SK-N-MC (cell line): ENCODE measurements around the gene SP140L.
"Not testable (repeated sequence)": the region's sequence is repeated elsewhere in the genome, so short reads cannot be mapped to it uniquely, and the experiment has no call there.

Experiments
- DNase-seq: peaks from one replicate; pipeline ENCODE4 v3.0.0-alpha.2; 2011; ENCODE audit warnings: low read depth, low spot score
- H3K27ac ChIP-seq: fragments of 200-600 bp; sonication (generic); 2 replicates; pipeline ENCODE4 v1.5.1; 2016; ENCODE audit warnings: mixed run types
- H3K36me3 ChIP-seq: fragments of 200-600 bp; sonication (generic); 2 replicates; pipeline ENCODE4 v1.6.1; 2017; ENCODE audit warnings: antibody characterized with exemption, low read length, mixed read lengths; ENCODE audit not compliant: insufficient read depth
- H3K4me3 ChIP-seq: fragments of 200-600 bp; sonication (generic); 2 replicates; pipeline ENCODE4 v1.5.1; 2016
- H3K9ac ChIP-seq: fragments of 200-600 bp; sonication (generic); 2 replicates; pipeline ENCODE4 v1.8.0; 2017; ENCODE audit warnings: mixed run types, mixed read lengths; ENCODE audit not compliant: insufficient read length
- H3K9me3 ChIP-seq: fragments of 200-600 bp; sonication (generic); 2 replicates; pipeline ENCODE4 v1.6.1; 2017; ENCODE audit warnings: low read depth, mild to moderate bottlenecking, antibody characterized with exemption, low read length, moderate library complexity, mixed read lengths
- EZH2 ChIP-seq: fragments of 200-600 bp; sonication (generic); IDR thresholded peaks from one replicate; pipeline ENCODE4 v1.6.1; 2017; ENCODE audit warnings: antibody characterized with exemption
- FOXP2 ChIP-seq: optimal IDR thresholded peaks from 2 replicates; pipeline ENCODE3; 2011; ENCODE audit warnings: mild to moderate bottlenecking, moderate library complexity; ENCODE audit not compliant: insufficient read depth; ENCODE audit errors: extremely low read length, control extremely low read depth
- POLR2AphosphoS5 ChIP-seq: IDR thresholded peaks from 2 replicates; pipeline ENCODE4 v1.6.1; 2012; ENCODE audit warnings: mild to moderate bottlenecking, low read depth, low read length, borderline replicate concordance

SP140L gene

GRCh38 chr2:230330725-230331124 lies 3.7 kb downstream of the SP140L start:
- Histone ChIP-seq H3K9me3 (no peaks in the 10 kb centered on the region), H3K27ac (no peak overlapping the region), H3K4me3 (no peak overlapping the region), H3K9ac (no peak overlapping the region), H3K36me3 (no peaks in the 10 kb centered on the region)
- DNase-seq = no peak
- TF ChIP-seq EZH2 (no peak), POLR2AphosphoS5 (no peak), FOXP2 (no peak)

- H3K4me3 ChIP-seq = no peak overlapping the region
- TF ChIP-seq POLR2AphosphoS5 (no peak), EZH2 (no peak), FOXP2 (no peak)
- no peak for DNase-seq
- no peaks in the 10 kb centered on the region for H3K9me3 ChIP-seq
- no peak overlapping the region for H3K27ac ChIP-seq
- no peak overlapping the region for H3K9ac ChIP-seq
- no peaks in the 10 kb centered on the region for H3K36me3 ChIP-seq
Measured at GRCh38 chr2:230335461-230335863, 8.5 kb downstream of the SP140L start.

GRCh38 chr2:230335864-230336506 lies 9.0 kb downstream of the SP140L start:
- no peak for DNase-seq
- TF ChIP-seq FOXP2 (no peak), EZH2 (no peak), POLR2AphosphoS5 (no peak)
- H3K36me3 ChIP-seq = no peaks in the 10 kb centered on the region
- no peak overlapping the region for H3K27ac ChIP-seq
- no peak overlapping the region for H3K4me3 ChIP-seq
- H3K9ac ChIP-seq = no peak overlapping the region
- H3K9me3 ChIP-seq = no peaks in the 10 kb centered on the region

GRCh38 chr2:230341936-230342528 lies 15.0 kb downstream of the SP140L start:
- H3K27ac ChIP-seq, H3K9ac ChIP-seq, H3K9me3 ChIP-seq, H3K36me3 ChIP-seq, DNase-seq, H3K4me3 ChIP-seq: not testable (repeated sequence)

- not testable (repeated sequence) for H3K9me3 ChIP-seq, H3K4me3 ChIP-seq
Measured at GRCh38 chr2:230343041-230343624, 16.1 kb downstream of the SP140L start.

GRCh38 chr2:230343747-230344146 lies 16.8 kb downstream of the SP140L start:
- no peaks in the 10 kb centered on the region for H3K9me3 ChIP-seq
- no peak overlapping the region for H3K9ac ChIP-seq
- TF ChIP-seq FOXP2 (no peak), EZH2 (no peak), POLR2AphosphoS5 (no peak)
- H3K4me3 ChIP-seq = no peak overlapping the region
- no peaks in the 10 kb centered on the region for H3K36me3 ChIP-seq
- H3K27ac ChIP-seq = no peak overlapping the region
- DNase-seq = no peak

More at GRCh38 chr2:230343041-230343624, 16.1 kb downstream of the SP140L start:
- not testable (repeated sequence) for DNase-seq, H3K9ac ChIP-seq, H3K36me3 ChIP-seq, H3K27ac ChIP-seq

- DNase-seq = no peak
- Histone ChIP-seq H3K27ac (no peak overlapping the region), H3K9ac (no peak overlapping the region), H3K9me3 (no peaks in the 10 kb centered on the region), H3K36me3 (no peaks in the 10 kb centered on the region), H3K4me3 (no peak overlapping the region)
- TF ChIP-seq POLR2AphosphoS5 = no peak
- TF ChIP-seq FOXP2 = no peak
- TF ChIP-seq EZH2 = no peak
Measured at GRCh38 chr2:230346465-230346864, 19.5 kb downstream of the SP140L start.

GRCh38 chr2:230346921-230347533 lies 20.0 kb downstream of the SP140L start:
- TF ChIP-seq FOXP2 (no peak), POLR2AphosphoS5 (no peak), EZH2 (no peak)
- DNase-seq = no peak
- Histone ChIP-seq H3K27ac (no peak overlapping the region), H3K36me3 (no peaks in the 10 kb centered on the region), H3K9ac (no peak overlapping the region), H3K4me3 (no peak overlapping the region), H3K9me3 (no peaks in the 10 kb centered on the region)
